ES-I3 (cell line): ENCODE results near the gene FGFBP1.
"Not testable (repeated sequence)": the region's sequence is repeated elsewhere in the genome, so short reads cannot be mapped to it uniquely, and the experiment has no call there.

ENCODE experiments used
- H3K36me3 ChIP-seq: 2 replicates; pipeline ENCODE4 v1.6.1; 2013; ENCODE audit warnings: mild to moderate bottlenecking, low read length, control low read depth, moderate library complexity; ENCODE audit not compliant: insufficient read depth
- H3K4me1 ChIP-seq: 2 replicates; pipeline ENCODE4 v1.6.1; 2013; ENCODE audit warnings: mild to moderate bottlenecking, control low read depth, low read length; ENCODE audit not compliant: insufficient read depth
- H3K9ac ChIP-seq: 2 replicates; pipeline ENCODE4 v1.6.1; 2013; ENCODE audit warnings: low read depth, mild to moderate bottlenecking, low read length, moderate library complexity
- H3K9me3 ChIP-seq: 2 replicates; pipeline ENCODE4 v1.6.1; 2013; ENCODE audit warnings: mild to moderate bottlenecking, low read length, moderate library complexity; ENCODE audit not compliant: control insufficient read depth, insufficient read depth

FGFBP1 gene

GRCh38 chr4:15934259-15934658 is 4.3 kb downstream of the FGFBP1 start:
- H3K36me3 ChIP-seq = no peaks in the 10 kb centered on the region; the same call in 1 of the 2 replicates
- H3K9me3 ChIP-seq = no peaks in the 10 kb centered on the region
- H3K9ac ChIP-seq = no peak overlapping the region
- H3K4me1 ChIP-seq = peaks cover 7% of the 10 kb centered on the region

- H3K36me3 ChIP-seq = no peaks in the 10 kb centered on the region; the same call in 1 of the 2 replicates
- H3K9ac ChIP-seq = no peak overlapping the region
- H3K9me3 ChIP-seq = no peaks in the 10 kb centered on the region
- no peaks in the 10 kb centered on the region for H3K4me1 ChIP-seq
Measured at GRCh38 chr4:15931451-15932210, 6.9 kb downstream of the FGFBP1 start.

- no peak overlapping the region for H3K9ac ChIP-seq
- no peaks in the 10 kb centered on the region; the same call in 1 of the 2 replicates for H3K36me3 ChIP-seq
- no peaks in the 10 kb centered on the region for H3K4me1 ChIP-seq
- no peaks in the 10 kb centered on the region for H3K9me3 ChIP-seq
Measured at GRCh38 chr4:15930314-15930713, 8.2 kb downstream of the FGFBP1 start.

GRCh38 chr4:15929540-15929939 is 9.0 kb downstream of the FGFBP1 start:
- no peaks in the 10 kb centered on the region; the same call in 1 of the 2 replicates for H3K36me3 ChIP-seq
- no peaks in the 10 kb centered on the region for H3K4me1 ChIP-seq
- H3K9me3 ChIP-seq = no peaks in the 10 kb centered on the region
- H3K9ac ChIP-seq = no peak overlapping the region

GRCh38 chr4:15928883-15929282 is 9.7 kb downstream of the FGFBP1 start:
- no peaks in the 10 kb centered on the region for H3K9me3 ChIP-seq
- H3K36me3 ChIP-seq = no peaks in the 10 kb centered on the region; the same call in 1 of the 2 replicates
- no peak overlapping the region for H3K9ac ChIP-seq
- H3K4me1 ChIP-seq = no peaks in the 10 kb centered on the region

- H3K36me3 ChIP-seq = no peaks in the 10 kb centered on the region
- no peak overlapping the region for H3K9ac ChIP-seq
- no peaks in the 10 kb centered on the region for H3K9me3 ChIP-seq
- H3K4me1 ChIP-seq = no peaks in the 10 kb centered on the region
Measured at GRCh38 chr4:15926486-15926885, 12.1 kb downstream of the FGFBP1 start.

- H3K36me3 ChIP-seq = no peaks in the 10 kb centered on the region
- no peaks in the 10 kb centered on the region for H3K4me1 ChIP-seq
- no peaks in the 10 kb centered on the region for H3K9me3 ChIP-seq
- no peak overlapping the region for H3K9ac ChIP-seq
Measured at GRCh38 chr4:15925830-15926229, 12.7 kb downstream of the FGFBP1 start.

GRCh38 chr4:15921592-15921932 is 17.0 kb downstream of the FGFBP1 start:
- Histone ChIP-seq H3K36me3 (no peaks in the 10 kb centered on the region), H3K4me1 (no peaks in the 10 kb centered on the region), H3K9me3 (no peaks in the 10 kb centered on the region), H3K9ac (no peak overlapping the region)

GRCh38 chr4:15920723-15921591 is 17.6 kb downstream of the FGFBP1 start:
- Histone ChIP-seq H3K36me3 (no peaks in the 10 kb centered on the region), H3K9ac (no peak overlapping the region), H3K9me3 (no peaks in the 10 kb centered on the region), H3K4me1 (no peaks in the 10 kb centered on the region)

GRCh38 chr4:15918484-15919129 is 19.9 kb downstream of the FGFBP1 start:
- H3K9ac ChIP-seq = no peak overlapping the region
- no peaks in the 10 kb centered on the region; the same call in 1 of the 2 replicates for H3K4me1 ChIP-seq
- no peaks in the 10 kb centered on the region; the same call in 1 of the 2 replicates for H3K9me3 ChIP-seq
- H3K36me3 ChIP-seq = no peaks in the 10 kb centered on the region

GRCh38 chr4:15917297-15917696 is 21.2 kb downstream of the FGFBP1 start:
- Histone ChIP-seq H3K4me1 (peaks cover 5% of the 10 kb centered on the region; the same call in 1 of the 2 replicates), H3K9ac (no peak overlapping the region)

GRCh38 chr4:15916358-15916757 is 22.2 kb downstream of the FGFBP1 start:
- H3K9me3 ChIP-seq, H3K4me1 ChIP-seq, H3K9ac ChIP-seq, H3K36me3 ChIP-seq: not testable (repeated sequence)

More at GRCh38 chr4:15917297-15917696, 21.2 kb downstream of the FGFBP1 start:
- Histone ChIP-seq H3K9me3 (no peaks in the 10 kb centered on the region; the same call in 1 of the 2 replicates), H3K36me3 (no peaks in the 10 kb centered on the region)

- Histone ChIP-seq H3K4me1 (peaks cover 5% of the 10 kb centered on the region; the same call in 1 of the 2 replicates), H3K36me3 (no peaks in the 10 kb centered on the region), H3K9ac (no peak overlapping the region), H3K9me3 (no peaks in the 10 kb centered on the region; the same call in 1 of the 2 replicates)
Measured at GRCh38 chr4:15914736-15915135, 23.8 kb downstream of the FGFBP1 start.

GRCh38 chr4:15914291-15914690 is 24.2 kb downstream of the FGFBP1 start:
- Histone ChIP-seq H3K9me3 (no peaks in the 10 kb centered on the region; the same call in 1 of the 2 replicates), H3K36me3 (no peaks in the 10 kb centered on the region), H3K9ac (no peak overlapping the region), H3K4me1 (peaks cover 5% of the 10 kb centered on the region; the same call in 1 of the 2 replicates)
